Glutamatergic neuron (in vitro differentiated cells): Measurements from ENCODE around the gene PRDM16. TPM values are rescaled to one million over a fixed set of nuclear protein-coding genes. Genes with fewer than 3 reads are reported as not detected.

Source experiments
- DNase-seq: peaks from one replicate; pipeline ENCODE4 v3.0.0; 2022
- H3K27ac Mint-ChIP-seq: one replicate; pipeline ENCODE4 v1.8.0; 2020; ENCODE audit warnings: mild to moderate bottlenecking, mixed read lengths, inconsistent platforms; ENCODE audit not compliant: unreplicated experiment
- H3K27me3 Mint-ChIP-seq: one replicate; pipeline ENCODE4 v1.8.0; 2020; ENCODE audit warnings: mild to moderate bottlenecking, moderate library complexity, mixed read lengths, inconsistent platforms; ENCODE audit not compliant: unreplicated experiment
- H3K36me3 Mint-ChIP-seq: one replicate; pipeline ENCODE4 v1.8.0; 2020; ENCODE audit warnings: mild to moderate bottlenecking, mixed read lengths, inconsistent platforms; ENCODE audit not compliant: unreplicated experiment
- H3K4me1 Mint-ChIP-seq: one replicate; pipeline ENCODE4 v1.8.0; 2020; ENCODE audit warnings: mild to moderate bottlenecking, low read depth, mixed read lengths, inconsistent platforms; ENCODE audit not compliant: unreplicated experiment
- H3K4me3 Mint-ChIP-seq: one replicate; pipeline ENCODE4 v1.8.0; 2020; ENCODE audit warnings: mild to moderate bottlenecking, mixed read lengths, inconsistent platforms; ENCODE audit not compliant: unreplicated experiment
- H3K9me3 Mint-ChIP-seq: one replicate; pipeline ENCODE4 v1.8.0; 2020; ENCODE audit warnings: mild to moderate bottlenecking, moderate library complexity, mixed read lengths, inconsistent platforms; ENCODE audit not compliant: unreplicated experiment
- CTCF ChIP-seq: fragments of 200-600 bp; sonication (generic); IDR thresholded peaks from one replicate; pipeline ENCODE4 v1.5.0; 2021; ENCODE audit not compliant: partially characterized antibody, unreplicated experiment
- total RNA-seq: library from RNA; stranded (reverse); fragmentation: NEBNext Ultra II Directional; extraction: Animal tissue kit (Norgen Biotek cat#: 25700); gene quantifications from one replicate; pipeline ENCODE4 v1.2.1, GENCODE V29; 2021; ENCODE audit not compliant: unreplicated experiment

Gene PRDM16
- total RNA-seq, 1 donor from 2014 or later, result 0.07 TPM

GRCh38 chr1:3125546-3126368 lies 56.8 kb downstream of the PRDM16 start:
- Mint-ChIP-seq H3K4me1 (peaks cover 6% of the 10 kb centered on the region), H3K9me3 (peaks cover 3% of the 10 kb centered on the region), H3K36me3 (no peaks in the 10 kb centered on the region), H3K4me3 (no peak overlapping the region), H3K27ac (no peak overlapping the region), H3K27me3 (peaks cover 9% of the 10 kb centered on the region)
- DNase-seq, result no peak
- TF ChIP-seq CTCF, result no peak

GRCh38 chr1:3126756-3127678 lies 58.0 kb downstream of the PRDM16 start:
- DNase-seq, result no peak
- TF ChIP-seq CTCF, result no peak
- H3K36me3 Mint-ChIP-seq, result no peaks in the 10 kb centered on the region
- H3K9me3 Mint-ChIP-seq, result peaks cover 2% of the 10 kb centered on the region
- H3K27me3 Mint-ChIP-seq, result peaks cover 9% of the 10 kb centered on the region
- H3K4me1 Mint-ChIP-seq, result peaks cover 5% of the 10 kb centered on the region
- H3K4me3 Mint-ChIP-seq, result no peak overlapping the region
- H3K27ac Mint-ChIP-seq, result no peak overlapping the region

- Mint-ChIP-seq H3K4me3 (no peak overlapping the region), H3K4me1 (peaks cover 5% of the 10 kb centered on the region), H3K36me3 (no peaks in the 10 kb centered on the region), H3K27ac (no peak overlapping the region), H3K27me3 (peaks cover 9% of the 10 kb centered on the region), H3K9me3 (peaks cover 2% of the 10 kb centered on the region)
- TF ChIP-seq CTCF, result no peak
- no peak for DNase-seq
Observed at GRCh38 chr1:3127738-3128137, 58.7 kb downstream of the PRDM16 start.

- DNase-seq, result no peak
- H3K4me3 Mint-ChIP-seq, result no peak overlapping the region
- H3K9me3 Mint-ChIP-seq, result peaks cover 2% of the 10 kb centered on the region
- H3K27ac Mint-ChIP-seq, result no peak overlapping the region
- H3K36me3 Mint-ChIP-seq, result no peaks in the 10 kb centered on the region
- H3K27me3 Mint-ChIP-seq, result peaks cover 12% of the 10 kb centered on the region
- TF ChIP-seq CTCF, result no peak
- peaks cover 5% of the 10 kb centered on the region for H3K4me1 Mint-ChIP-seq
Observed at GRCh38 chr1:3128431-3129132, 59.6 kb downstream of the PRDM16 start.
